Neural cell (in vitro differentiated cells): ENCODE measurements around the gene ZNF774. TPM values are rescaled to one million over a fixed set of nuclear protein-coding genes. Genes with fewer than 3 reads are reported as not detected.

Experiments
- H2AFZ ChIP-seq: fragments of 200-600, 300-800 bp; sonication (generic), shearing (Covaris generic); 2 replicates; pipeline ENCODE4 v1.6.0; 2014; ENCODE audit warnings: low read depth, mild to moderate bottlenecking, antibody characterized with exemption, low read length, moderate library complexity
- H3F3A ChIP-seq: fragments of 200-600 bp; shearing (Covaris generic); 2 replicates; pipeline ENCODE4 v1.6.1; 2016; ENCODE audit warnings: mild to moderate bottlenecking, moderate library complexity, mixed read lengths, antibody characterized with exemption, low read length; ENCODE audit not compliant: insufficient read depth, poor library complexity, severe bottlenecking
- H3K27ac ChIP-seq: fragments of 200-600, 300-800 bp; sonication (generic), shearing (Covaris generic); 2 replicates; pipeline ENCODE4 v1.5.1; 2014; ENCODE audit warnings: mild to moderate bottlenecking, low read length, moderate library complexity
- H3K27me3 ChIP-seq: fragments of 300-800, 200-600 bp; sonication (generic), shearing (Covaris generic); 2 replicates; pipeline ENCODE4 v1.6.0; 2014; ENCODE audit warnings: mild to moderate bottlenecking, low read depth, low read length, moderate library complexity; ENCODE audit not compliant: insufficient read depth
- H3K36me3 ChIP-seq: fragments of 300-800, 200-600 bp; sonication (generic), shearing (Covaris generic); 2 replicates; pipeline ENCODE4 v1.5.1; 2014; ENCODE audit warnings: mild to moderate bottlenecking, antibody characterized with exemption, low read length, moderate library complexity; ENCODE audit not compliant: insufficient read depth
- H3K4me2 ChIP-seq: fragments of 300-800, 200-600 bp; sonication (generic), shearing (Covaris generic); 2 replicates; pipeline ENCODE4 v1.6.0; 2014; ENCODE audit warnings: mild to moderate bottlenecking, low read length
- H3K4me3 ChIP-seq: fragments of 300-800, 200-600 bp; sonication (generic), shearing (Covaris generic); 2 replicates; pipeline ENCODE4 v1.5.1; 2014; ENCODE audit warnings: mild to moderate bottlenecking, low read length, moderate library complexity
- H3K79me2 ChIP-seq: fragments of 200-600 bp; shearing (Covaris generic); replicated peaks from 2 replicates; pipeline ENCODE4 v1.6.0; 2014; ENCODE audit warnings: mild to moderate bottlenecking, low read length, moderate library complexity; ENCODE audit not compliant: insufficient read depth
- H3K9ac ChIP-seq: fragments of 300-800, 200-600 bp; sonication (generic), shearing (Covaris generic); 2 replicates; pipeline ENCODE4 v1.6.1; 2016; ENCODE audit warnings: mild to moderate bottlenecking, low read length, mixed read lengths
- H3K9me2 ChIP-seq: fragments of 200-600 bp; shearing (Covaris generic); 2 replicates; pipeline ENCODE4 v1.6.1; 2016; ENCODE audit warnings: mild to moderate bottlenecking, low read length, mixed read lengths; ENCODE audit not compliant: insufficient read depth
- H3K9me3 ChIP-seq: fragments of 200-600, 300-800 bp; sonication (generic), shearing (Covaris generic); 2 replicates; pipeline ENCODE4 v1.6.1; 2016; ENCODE audit warnings: mild to moderate bottlenecking, mixed run types, low read length, moderate library complexity, mixed read lengths
- H4K20me1 ChIP-seq: fragments of 200-600 bp; shearing (Covaris generic); 2 replicates; pipeline ENCODE4 v1.6.1; 2016; ENCODE audit warnings: mild to moderate bottlenecking, mixed run types; ENCODE audit not compliant: insufficient read depth
- CTCF ChIP-seq: fragments of 450-650 bp; IDR thresholded peaks from 2 replicates; pipeline ENCODE4 v1.5.1; 2014; ENCODE audit warnings: antibody characterized with exemption, mild to moderate bottlenecking, moderate library complexity; ENCODE audit not compliant: poor library complexity, severe bottlenecking
- EP300 ChIP-seq: fragments of 450-650 bp; conservative IDR thresholded peaks from 2 replicates; pipeline ENCODE4 v1.6.1; 2014; ENCODE audit warnings: antibody characterized with exemption, mild to moderate bottlenecking, moderate library complexity; ENCODE audit not compliant: poor library complexity, severe bottlenecking
- EZH2 ChIP-seq: fragments of 200-600, 300-800 bp; shearing (Covaris generic), sonication (generic); IDR thresholded peaks from 2 replicates; pipeline ENCODE4 v1.6.1; 2014; ENCODE audit warnings: antibody characterized with exemption, low read length, borderline replicate concordance, mild to moderate bottlenecking; ENCODE audit not compliant: insufficient read depth, poor library complexity, severe bottlenecking
- MXI1 ChIP-seq: fragments of 450-650 bp; conservative IDR thresholded peaks from 2 replicates; pipeline ENCODE4 v1.6.1; 2014; ENCODE audit warnings: antibody characterized with exemption, mild to moderate bottlenecking; ENCODE audit not compliant: poor library complexity, severe bottlenecking
- POLR2AphosphoS5 ChIP-seq: IDR thresholded peaks from 2 replicates; pipeline ENCODE4 v1.6.1; 2012
- RAD21 ChIP-seq: fragments of 450-650 bp; conservative IDR thresholded peaks from 2 replicates; pipeline ENCODE4 v1.6.1; 2014; ENCODE audit warnings: antibody characterized with exemption, mild to moderate bottlenecking, moderate library complexity
- REST ChIP-seq: IDR thresholded peaks from 2 replicates; pipeline ENCODE4 v1.6.1; 2012; ENCODE audit warnings: borderline replicate concordance
- SMC3 ChIP-seq: fragments of 450-650 bp; conservative IDR thresholded peaks from 2 replicates; pipeline ENCODE4 v1.6.1; 2014; ENCODE audit warnings: antibody characterized with exemption, mild to moderate bottlenecking, moderate library complexity; ENCODE audit not compliant: poor library complexity
- TAF1 ChIP-seq: IDR thresholded peaks from 2 replicates; pipeline ENCODE4 v1.6.1; 2012; ENCODE audit warnings: low read depth
- polyA plus RNA-seq: library from polyadenylated mRNA; depleted of rRNA; stranded (reverse); fragments of >200 nt; gene quantifications from 2 replicates; pipeline ENCODE4 v1.2.3, GENCODE V29; 2014

ZNF774 gene
- polyA plus RNA-seq, 1 donor from 2014 or later = 6.8 TPM

- Histone ChIP-seq H3K9me2 (no peaks in the 10 kb centered on the region), H3K4me2 (peak overlapping the region; percentile 97), H4K20me1 (no peaks in the 10 kb centered on the region), H3K27ac (no peak overlapping the region), H3K9me3 (no peaks in the 10 kb centered on the region), H3F3A (no peaks in the 10 kb centered on the region), H3K36me3 (no peaks in the 10 kb centered on the region), H3K9ac (peak overlapping the region; percentile 69), H3K4me3 (peak overlapping the region; percentile 91), H3K27me3 (no peaks in the 10 kb centered on the region), H3K79me2 (no peaks in the 10 kb centered on the region), H2AFZ (peak overlapping the region; percentile 45)
- TF ChIP-seq EZH2 (no peak), CTCF (peak; percentile 9)
Observed at GRCh38 chr15:90388462-90389380, 36.6 kb downstream of the ZNF774 start.

- H2AFZ ChIP-seq = no peak overlapping the region
- no peaks in the 10 kb centered on the region for H3F3A ChIP-seq
- no peaks in the 10 kb centered on the region for H4K20me1 ChIP-seq
- no peak overlapping the region for H3K9ac ChIP-seq
- H3K79me2 ChIP-seq = no peaks in the 10 kb centered on the region
- H3K4me2 ChIP-seq = peak overlapping the region; percentile 97
- H3K27me3 ChIP-seq = no peaks in the 10 kb centered on the region
- H3K27ac ChIP-seq = no peak overlapping the region
- TF ChIP-seq REST (no peak), POLR2AphosphoS5 (no peak), EP300 (no peak), TAF1 (no peak), EZH2 (no peak), MXI1 (no peak), RAD21 (no peak), SMC3 (no peak), CTCF (no peak)
- H3K9me2 ChIP-seq = no peaks in the 10 kb centered on the region
- peak overlapping the region; percentile 91 for H3K4me3 ChIP-seq
- H3K9me3 ChIP-seq = no peaks in the 10 kb centered on the region
- no peaks in the 10 kb centered on the region for H3K36me3 ChIP-seq
Observed at GRCh38 chr15:90389513-90389912, 37.4 kb downstream of the ZNF774 start.
